ENCODE results near the gene HOXB8. TPM values are rescaled to one million over a fixed set of nuclear protein-coding genes. Genes with fewer than 3 reads are reported as not detected.

The HOXB8 gene
- total and polyA plus RNA-seq, 8 donors, result 0.09 to 0.15 (median 0.12) TPM; not detected in 5

DNA sequence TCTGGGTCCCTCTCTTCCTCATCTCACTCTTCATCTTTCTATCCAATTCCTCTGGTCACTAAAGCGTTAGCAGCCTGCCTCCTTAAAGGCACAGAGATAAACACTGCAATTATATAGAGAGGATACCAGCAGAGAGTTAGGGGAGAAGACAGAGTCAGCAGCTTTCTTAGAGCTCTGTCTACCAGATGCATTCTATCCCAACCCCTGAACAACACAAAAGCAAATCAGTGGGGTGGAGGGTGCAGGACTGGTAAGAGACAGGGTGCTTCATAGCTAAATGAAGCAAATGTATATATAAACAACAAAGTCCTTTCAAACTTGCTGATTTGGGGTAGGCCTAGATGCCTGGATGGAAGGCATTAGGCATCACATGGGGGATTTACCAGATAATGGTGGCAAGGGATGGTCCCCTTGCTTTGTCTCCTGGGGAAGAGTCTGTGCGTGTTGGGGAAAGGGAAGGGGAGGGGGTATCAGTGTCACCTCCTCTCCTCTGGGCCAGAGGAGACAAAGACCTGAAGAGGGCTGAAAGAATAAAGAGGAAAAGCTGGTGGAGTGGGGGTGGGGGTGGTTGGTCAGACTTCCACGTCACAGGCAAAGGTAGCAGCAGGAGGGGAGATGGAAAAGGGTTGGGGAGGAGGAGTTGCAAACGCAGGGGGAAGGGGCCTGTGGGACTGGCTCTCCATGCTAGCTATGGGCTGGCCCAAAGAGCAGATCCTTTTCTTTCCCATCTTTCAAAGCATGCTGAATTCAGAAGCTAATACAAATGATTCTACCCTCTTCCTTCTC lies 49.0 kb downstream of the HOXB8 start:
- 45 to 54% methylated on average over 4 of the region's 4 CpGs for WGBS, 2 donors
- TF ChIP-seq, protein P1, sequence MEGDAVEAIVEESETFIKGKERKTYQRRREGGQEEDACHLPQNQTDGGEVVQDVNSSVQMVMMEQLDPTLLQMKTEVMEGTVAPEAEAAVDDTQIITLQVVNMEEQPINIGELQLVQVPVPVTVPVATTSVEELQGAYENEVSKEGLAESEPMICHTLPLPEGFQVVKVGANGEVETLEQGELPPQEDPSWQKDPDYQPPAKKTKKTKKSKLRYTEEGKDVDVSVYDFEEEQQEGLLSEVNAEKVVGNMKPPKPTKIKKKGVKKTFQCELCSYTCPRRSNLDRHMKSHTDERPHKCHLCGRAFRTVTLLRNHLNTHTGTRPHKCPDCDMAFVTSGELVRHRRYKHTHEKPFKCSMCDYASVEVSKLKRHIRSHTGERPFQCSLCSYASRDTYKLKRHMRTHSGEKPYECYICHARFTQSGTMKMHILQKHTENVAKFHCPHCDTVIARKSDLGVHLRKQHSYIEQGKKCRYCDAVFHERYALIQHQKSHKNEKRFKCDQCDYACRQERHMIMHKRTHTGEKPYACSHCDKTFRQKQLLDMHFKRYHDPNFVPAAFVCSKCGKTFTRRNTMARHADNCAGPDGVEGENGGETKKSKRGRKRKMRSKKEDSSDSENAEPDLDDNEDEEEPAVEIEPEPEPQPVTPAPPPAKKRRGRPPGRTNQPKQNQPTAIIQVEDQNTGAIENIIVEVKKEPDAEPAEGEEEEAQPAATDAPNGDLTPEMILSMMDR (IDR thresholded peaks at IDR 0.05), result no peak
- no peaks in the 10 kb centered on the region for H3K9me3 ChIP-seq
- FAIRE-seq (no peak), DNase-seq (no peak), ATAC-seq (no peak)
- H3K36me3 ChIP-seq, result no peaks in the 10 kb centered on the region
- no peak overlapping the region for H3K4me3 ChIP-seq
- intact Hi-C loops (cut with DNase I), result no loop called here
- no peaks in the 10 kb centered on the region for H3K4me1 ChIP-seq
- H3K27ac ChIP-seq, result no peak overlapping the region
- peaks cover 0 to 28% (median 2%) of the 10 kb centered on the region in 4 donors for H3K27me3 ChIP-seq

GRCh38 chr17:48565022-48565554 lies 50.0 kb downstream of the HOXB8 start:
- Histone ChIP-seq H3K9me3 (no peaks in the 10 kb centered on the region), H3K4me3 (no peak overlapping the region), H3K36me3 (no peaks in the 10 kb centered on the region), H3K4me1 (no peaks in the 10 kb centered on the region), H3K27ac (no peak overlapping the region), H3K27me3 (peaks cover 0 to 22% (median 2%) of the 10 kb centered on the region in 4 donors)
- WGBS, 2 donors, result 59 to 66% methylated on average over 2 of the region's 2 CpGs
- no peak for DNase-seq
- ATAC-seq, result no peak
- TF ChIP-seq, protein P1 (IDR thresholded peaks at IDR 0.05), result no peak
- intact Hi-C loops (cut with DNase I), result no loop called here
- FAIRE-seq, result no peak

DNA sequence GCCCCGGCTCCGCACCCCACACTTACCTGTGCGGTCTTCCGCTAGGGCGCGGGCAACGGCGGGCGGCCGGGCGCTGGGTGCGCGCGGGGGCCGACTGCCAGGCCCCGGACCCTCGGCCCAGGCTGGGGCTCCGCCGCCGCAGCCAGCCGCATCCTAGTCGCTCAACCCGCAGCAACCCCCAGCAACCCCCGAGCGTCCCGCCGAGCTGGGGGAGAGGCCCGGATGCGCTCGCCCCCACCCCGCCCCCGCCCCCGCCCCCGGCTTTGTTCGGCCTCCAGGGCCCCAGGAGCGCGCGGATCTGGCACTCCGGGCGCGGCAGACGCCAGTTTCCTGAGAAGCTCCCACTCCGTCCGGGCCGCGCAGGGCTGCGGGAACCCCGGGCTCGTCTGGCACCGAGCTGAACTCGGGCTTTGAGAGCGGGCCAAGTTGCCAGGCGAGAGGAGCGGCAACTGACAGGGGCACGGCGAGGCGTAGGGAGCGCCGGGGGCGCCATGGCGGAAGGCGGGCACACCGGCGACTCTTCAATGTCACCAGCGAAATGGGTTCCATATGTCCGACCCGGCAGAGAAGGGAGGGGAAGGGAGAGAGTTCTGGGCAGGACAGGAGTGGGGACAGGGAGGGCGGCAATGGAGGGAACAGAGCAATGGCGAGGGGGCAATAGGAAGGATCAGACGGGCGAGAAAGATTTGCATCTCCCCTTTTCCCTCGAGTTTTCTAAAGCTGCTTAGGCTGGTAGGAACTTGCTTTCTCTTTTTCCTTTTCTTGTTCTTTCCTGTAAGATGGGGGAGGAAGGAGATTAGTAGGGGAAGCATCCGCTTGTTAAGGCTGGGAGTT lies 50.7 kb downstream of the HOXB8 start:
- TF ChIP-seq, protein P1 (IDR thresholded peaks at IDR 0.05), result no peak
- intact Hi-C loops (cut with DNase I), result no loop called here
- Histone ChIP-seq H3K36me3 (no peaks in the 10 kb centered on the region), H3K27me3 (peaks cover 0 to 20% (median under 1%) of the 10 kb centered on the region in 4 donors), H3K9me3 (no peaks in the 10 kb centered on the region), H3K4me1 (no peaks in the 10 kb centered on the region), H3K27ac (peak overlapping the region in 1 of 4 donors; percentile 19), H3K4me3 (peak overlapping the region in 3 of 4 donors; percentile 5 to 34 (median 21))
- FAIRE-seq, result no peak
- WGBS, 2 donors, result 7 to 9% methylated on average over 43 to 73 of the region's 73 CpGs
- DNase-seq, result peak in 1 of 6 donors; percentile 66
- ATAC-seq, result peak in 1 of 4 donors; percentile 28

DNA sequence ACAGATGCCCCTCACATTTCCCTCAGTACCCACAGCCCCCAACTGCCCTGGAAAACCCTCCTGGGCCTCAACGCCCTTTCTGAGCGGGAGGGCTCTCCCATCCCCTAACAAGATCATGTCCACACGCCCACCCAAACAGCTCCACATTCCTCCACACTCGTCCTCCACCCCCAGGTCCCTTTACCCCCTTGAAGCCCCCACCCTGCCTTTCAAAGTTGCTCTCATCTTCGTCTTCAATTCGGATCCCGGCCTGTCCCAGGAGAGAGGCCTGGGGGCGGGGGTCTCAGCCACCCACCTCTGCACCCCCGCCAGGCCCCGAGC lies 51.3 kb downstream of the HOXB8 start:
- TF ChIP-seq, protein P1 (IDR thresholded peaks at IDR 0.05), result no peak
- 20 to 21% methylated on average over 10 of the region's 10 CpGs for WGBS, 2 donors

More for the DNA sequence above, 51.3 kb downstream of the HOXB8 start:
- H3K9me3 ChIP-seq, result no peaks in the 10 kb centered on the region
- H3K27ac ChIP-seq, result no peak overlapping the region
- peak overlapping the region in 1 of 4 donors; percentile 34 for H3K4me3 ChIP-seq
- no peak for DNase-seq
- no peak for FAIRE-seq
- H3K36me3 ChIP-seq, result no peaks in the 10 kb centered on the region
- intact Hi-C loops (cut with DNase I), result no loop called here
- ATAC-seq, result no peak
- H3K27me3 ChIP-seq, result peaks cover 0 to 20% (median 0%) of the 10 kb centered on the region in 4 donors
- H3K4me1 ChIP-seq, result no peaks in the 10 kb centered on the region

All from pancreas (tissue), 10 donors.